HG02885 (cell line): ENCODE data around the gene NEK8.
"Not testable (repeated sequence)": the region's sequence is repeated elsewhere in the genome, so short reads cannot be mapped to it uniquely, and the experiment has no call there.

ENCODE experiments used
- ATAC-seq: cut with Tn5 transposase; IDR thresholded peaks from one replicate; pipeline ENCODE4 v1.9.1; 2021; ENCODE audit warnings: mild to moderate bottlenecking; ENCODE audit not compliant: unreplicated experiment, poor library complexity

Gene NEK8

DNA sequence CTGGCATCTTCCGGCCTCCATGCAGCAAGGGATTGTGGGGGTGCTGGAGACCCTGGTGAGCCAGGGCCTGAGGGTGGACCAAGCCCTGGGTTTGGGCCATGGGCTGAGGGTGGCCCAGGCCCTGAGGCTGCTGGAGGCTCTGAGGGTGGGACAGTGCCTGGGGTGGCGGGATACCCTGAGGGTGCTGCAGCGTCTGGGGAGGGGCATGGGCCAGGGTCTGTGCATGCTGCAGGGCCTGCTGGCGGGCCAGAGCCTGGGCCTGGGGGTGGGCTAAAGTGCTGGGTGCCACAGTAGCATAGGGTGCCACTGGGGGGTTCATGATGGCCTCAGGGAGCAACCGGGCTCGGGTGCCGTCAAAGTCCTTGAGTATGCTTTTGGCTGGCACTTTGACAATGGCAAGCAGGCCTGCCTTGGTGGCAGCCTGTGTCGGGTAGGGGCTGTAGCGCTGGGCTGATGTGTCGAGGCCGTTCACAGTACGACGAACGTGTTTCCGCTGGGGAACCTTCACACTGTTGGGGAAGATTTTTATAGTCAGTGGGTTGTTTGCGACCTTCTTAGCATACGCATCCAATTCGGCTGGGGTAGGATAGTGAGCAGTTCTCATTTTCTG is 30.8 kb downstream of the NEK8 start:
- ATAC-seq, result no peak

DNA sequence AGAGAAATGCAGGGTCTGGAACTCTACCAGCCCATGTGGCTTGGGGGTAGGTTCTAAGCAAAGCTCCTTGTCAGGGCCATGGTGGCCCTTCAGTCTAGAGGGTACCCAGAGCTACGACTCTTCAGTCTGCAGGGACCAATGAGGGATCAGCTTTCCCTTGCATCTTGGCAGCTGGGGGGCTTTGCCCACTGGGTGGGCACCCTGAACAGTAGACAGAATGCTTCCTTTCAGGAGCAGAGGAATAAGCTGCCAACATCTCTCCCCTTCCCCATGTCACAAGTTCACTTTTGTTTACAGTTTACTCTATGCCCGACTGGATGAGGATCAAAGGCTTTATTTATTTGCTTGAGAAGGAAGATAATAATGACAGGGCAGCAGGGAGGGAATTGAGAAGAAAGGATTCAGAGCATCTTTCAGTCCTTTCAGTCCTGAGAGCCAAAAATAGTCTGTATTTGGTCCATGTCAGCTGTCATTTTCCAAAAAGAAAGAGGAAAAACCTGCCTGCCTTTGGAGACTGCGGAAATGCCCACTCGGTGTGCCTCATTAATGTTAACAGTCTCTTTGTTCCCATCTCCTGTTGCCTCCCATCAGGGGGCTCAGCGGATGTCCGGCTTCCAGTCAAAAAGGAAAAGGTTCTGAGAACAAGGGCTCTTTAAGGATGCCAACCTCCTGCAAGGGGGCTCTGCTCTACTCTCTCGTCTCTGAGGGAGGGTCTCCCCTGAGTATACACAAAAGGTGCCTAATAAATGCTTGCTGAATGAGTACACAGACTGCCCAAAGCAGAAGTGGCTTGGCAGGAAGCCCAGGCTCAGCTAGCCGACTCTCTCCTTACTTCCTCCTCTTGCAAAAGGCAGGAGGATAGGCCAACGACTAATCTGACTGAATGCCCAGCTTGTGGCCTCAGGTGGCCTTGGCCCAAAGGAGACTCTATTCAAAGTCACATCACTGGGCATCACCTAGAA is 32.3 kb downstream of the NEK8 start:
- ATAC-seq, result no peak

DNA sequence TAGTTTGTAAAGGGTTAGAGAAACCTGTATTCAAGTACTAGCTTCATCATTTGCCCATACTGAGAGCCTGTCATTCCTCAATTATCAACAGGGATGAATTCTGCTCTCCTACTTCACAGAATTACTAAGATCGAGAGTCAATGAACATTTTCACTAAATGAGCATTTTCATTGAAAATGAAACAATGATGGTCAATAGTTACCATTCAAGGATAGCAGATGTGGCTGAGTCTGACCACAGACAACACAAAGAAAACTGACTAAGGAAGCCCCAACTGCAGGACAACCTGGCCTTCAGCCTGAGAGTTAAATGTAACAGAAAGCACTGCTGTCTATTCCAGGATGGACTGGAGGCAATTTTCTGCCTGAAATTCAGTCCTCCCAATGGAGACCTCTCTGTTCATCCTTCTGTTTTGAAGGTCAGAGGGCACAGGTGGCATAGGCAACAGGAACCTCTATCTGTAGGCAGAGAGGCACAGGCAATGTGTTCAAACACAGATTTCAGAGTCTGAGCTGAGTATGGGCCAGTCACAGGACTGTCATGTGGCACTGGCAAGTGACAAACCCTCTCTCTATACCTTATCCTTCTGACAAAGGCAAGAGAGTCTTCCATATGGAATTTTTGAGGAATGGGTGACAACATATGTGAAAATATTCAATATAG is 34.7 kb downstream of the NEK8 start:
- no peak for ATAC-seq

DNA sequence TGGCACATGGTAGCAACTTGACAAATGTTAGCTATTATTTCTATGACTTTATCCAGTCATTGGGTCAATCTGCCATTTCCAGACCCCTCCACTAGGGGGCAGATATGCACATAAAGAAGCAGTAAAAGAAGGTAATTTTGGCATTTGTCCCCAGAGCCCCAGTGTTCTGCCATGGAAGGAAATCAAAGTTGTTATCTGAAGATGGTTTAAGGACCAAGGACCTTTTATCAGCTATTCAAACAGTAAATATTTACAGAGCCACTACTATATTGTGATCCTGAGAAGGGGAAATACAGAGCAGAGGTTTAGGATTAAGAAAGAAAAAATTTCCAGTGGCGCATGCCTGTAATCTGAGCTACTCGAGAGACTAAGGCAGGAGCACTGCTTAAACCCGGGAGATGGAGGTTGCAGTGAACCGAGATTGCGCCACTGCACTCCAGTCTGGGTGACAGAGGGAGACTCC is 35.2 kb downstream of the NEK8 start:
- ATAC-seq, result no peak

DNA sequence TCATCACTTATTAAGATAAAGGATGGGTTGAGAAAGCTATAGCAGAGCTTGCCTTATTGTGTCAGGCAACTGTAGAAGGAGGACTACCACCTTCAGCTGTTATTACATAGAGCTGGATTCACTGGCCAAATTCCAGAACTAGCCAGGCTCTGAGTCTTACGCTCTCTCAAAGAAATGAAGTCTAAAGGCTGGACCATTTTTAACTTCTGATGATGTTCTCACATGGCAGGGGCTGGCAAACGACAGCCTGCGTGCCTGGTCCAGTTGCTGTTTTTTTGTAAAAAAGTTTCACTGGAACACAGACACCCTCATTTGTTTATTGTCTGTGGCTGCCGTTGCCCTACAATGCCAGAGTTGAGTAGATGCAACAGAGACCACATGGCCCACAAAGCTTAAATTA is 36.5 kb downstream of the NEK8 start:
- no peak for ATAC-seq

DNA sequence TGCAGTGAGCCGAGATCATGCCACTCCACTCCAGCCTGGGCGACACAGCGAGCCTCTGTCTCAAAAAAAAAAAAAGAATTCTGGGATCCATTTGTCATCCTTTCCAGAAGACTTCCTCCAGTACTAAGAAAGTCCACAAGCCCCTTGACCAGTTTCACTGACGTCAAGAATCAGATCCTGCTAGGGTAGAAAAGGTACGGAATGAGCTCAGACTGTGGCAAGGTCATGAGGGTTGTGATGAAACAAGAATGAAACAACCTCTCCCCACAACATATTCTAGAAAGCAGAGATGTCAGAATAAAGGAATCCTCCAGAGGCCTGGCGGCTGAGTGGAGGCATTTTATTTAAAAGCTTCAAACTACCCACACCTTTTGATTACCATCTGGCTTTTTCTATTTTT is 45.1 kb downstream of the NEK8 start:
- ATAC-seq, result no peak

DNA sequence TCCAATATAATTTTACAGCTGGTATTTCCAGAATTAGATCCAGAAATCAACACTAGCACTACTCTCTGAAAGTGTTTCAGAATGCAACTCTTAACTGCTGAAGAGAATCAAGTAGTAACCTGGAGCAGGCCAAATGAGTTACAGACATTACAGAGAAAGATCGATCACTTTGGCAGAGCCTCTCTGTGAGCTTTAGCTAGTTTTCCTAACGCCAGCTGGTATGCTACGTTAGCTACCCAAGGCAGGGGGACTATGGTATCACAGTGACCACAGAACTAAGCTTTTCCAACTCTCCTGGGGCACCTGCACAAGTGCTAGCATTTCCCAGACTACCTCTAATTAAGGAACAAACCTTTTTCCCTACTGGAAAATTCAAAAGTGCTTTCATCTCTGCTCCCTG is 45.6 kb downstream of the NEK8 start:
- no peak for ATAC-seq

DNA sequence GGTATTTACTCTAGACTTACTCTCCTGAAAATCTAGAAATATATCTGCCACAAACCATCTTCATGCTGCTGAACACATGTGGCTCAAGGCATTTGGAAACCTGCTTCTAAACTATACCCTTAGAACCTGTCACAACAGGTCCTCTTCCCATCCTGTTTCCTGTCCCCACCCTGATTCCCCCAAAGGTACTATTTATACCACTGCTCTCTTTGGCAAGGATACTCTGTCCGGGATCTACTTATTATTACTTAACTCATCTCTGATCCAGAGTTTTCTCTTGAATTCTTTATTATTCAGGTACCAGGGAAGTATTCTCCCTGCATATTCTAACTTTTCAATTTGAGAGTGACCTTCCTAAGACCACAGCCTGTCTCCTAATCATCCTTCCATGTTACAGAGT is 48.6 kb downstream of the NEK8 start:
- ATAC-seq, result no peak

DNA sequence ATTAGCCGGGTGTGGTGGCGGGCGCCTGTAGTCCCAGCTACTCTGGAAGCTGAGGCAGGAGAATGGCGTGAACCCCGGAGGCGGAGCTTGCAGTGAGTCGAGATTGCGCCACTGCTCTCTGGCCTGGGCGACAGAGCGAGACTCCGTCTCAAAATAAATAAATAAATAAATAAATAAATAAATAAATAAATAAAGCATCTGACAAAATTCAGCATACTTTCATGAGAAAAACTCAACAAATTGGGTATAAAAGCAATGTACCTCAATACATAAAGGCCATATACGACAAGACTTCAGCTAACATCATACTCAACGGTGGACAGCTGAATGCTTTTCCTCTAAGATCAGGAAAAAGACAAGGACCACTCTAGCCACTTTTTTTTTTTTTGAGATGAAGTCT is 51.0 kb downstream of the NEK8 start:
- ATAC-seq, result not testable (repeated sequence)

DNA sequence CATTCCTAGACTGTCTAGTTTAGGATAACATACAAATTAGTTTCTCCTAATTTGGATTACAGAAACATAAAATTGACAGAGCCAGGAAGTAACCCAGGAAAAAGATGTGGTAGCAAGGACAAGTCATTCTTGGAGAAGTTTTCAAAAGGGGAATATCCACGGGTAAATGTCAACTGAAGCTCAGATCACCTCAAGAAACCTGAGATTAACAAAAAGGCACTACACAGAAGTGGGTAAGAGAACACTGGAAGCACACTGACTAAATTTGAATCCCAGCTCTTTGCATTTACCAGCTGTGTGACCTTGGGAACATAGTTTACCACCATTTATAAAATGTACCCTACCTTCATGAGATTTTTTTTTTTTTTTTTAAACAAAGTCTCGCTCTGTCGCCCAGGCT is 54.6 kb downstream of the NEK8 start:
- ATAC-seq, result no peak

DNA sequence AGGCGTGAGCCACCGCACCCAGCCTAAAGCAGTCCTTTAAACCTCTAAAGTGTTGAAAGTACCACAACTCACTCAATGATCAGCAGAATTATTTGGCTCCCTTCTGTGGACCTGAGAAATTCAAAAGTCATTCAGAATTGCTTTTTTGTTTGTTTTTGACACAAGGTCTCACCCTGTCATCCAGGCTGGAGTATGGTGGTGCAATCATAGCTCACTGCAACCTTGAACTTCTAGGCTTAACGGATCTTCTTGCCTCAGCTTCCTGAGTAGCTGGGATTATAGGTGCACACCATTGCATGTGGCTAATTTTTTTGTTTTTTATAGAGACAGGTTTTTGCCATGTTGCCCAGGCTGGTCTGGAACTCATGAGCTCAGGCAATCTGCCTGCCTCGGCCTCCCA is 59.5 kb downstream of the NEK8 start:
- ATAC-seq, result no peak
